Midbrain (tissue), 1 donor: Measurements from ENCODE around the gene LRRC8C.
A peak's percentile ranks its signal among the peaks of the same experiment; 100 is the strongest.
"Not testable (repeated sequence)": the region's sequence is repeated elsewhere in the genome, so short reads cannot be mapped to it uniquely, and the experiment has no call there.

Source experiments
- DNase-seq: peaks from one replicate; lab custom pipeline; 2025; lab: John Stamatoyannopoulos, UW

Gene LRRC8C

GRCh38 chr1:89632657-89633247, at the start of gene LRRC8C:
LRRC8C (plus strand) TSS chr1:89633120; CDS start chr1:89686474, 53,354 bp downstream.
- peak; percentile 82 for DNase-seq

GRCh38 chr1:89584211-89584610, 48.7 kb upstream of the LRRC8C start:
- DNase-seq = no peak

GRCh38 chr1:89584781-89585180, 48.1 kb upstream of the LRRC8C start:
- DNase-seq = no peak

DNA sequence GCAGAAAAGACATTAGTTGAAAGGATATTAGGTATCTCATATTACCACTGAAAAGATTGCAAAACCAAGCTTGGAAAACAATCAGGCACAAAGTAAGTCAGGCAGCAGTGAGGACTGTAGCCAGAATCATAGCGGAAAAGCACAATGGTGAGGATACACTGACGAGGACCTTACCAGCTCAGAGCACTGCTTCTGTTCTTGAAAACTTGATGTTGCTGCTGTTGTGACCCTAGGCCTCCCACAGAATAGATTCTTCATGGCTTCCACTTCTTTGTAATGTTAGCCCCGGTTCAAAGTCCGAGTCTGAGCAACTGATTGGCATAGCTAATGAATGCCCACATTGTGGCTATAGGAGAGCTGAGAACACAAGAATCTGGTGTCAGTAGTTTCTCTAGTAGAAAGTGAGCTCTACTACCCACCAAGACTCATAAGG, 45.2 kb upstream of the LRRC8C start:
- DNase-seq = peak; percentile 29

GRCh38 chr1:89588480-89588879, 44.4 kb upstream of the LRRC8C start:
- DNase-seq = no peak

DNA sequence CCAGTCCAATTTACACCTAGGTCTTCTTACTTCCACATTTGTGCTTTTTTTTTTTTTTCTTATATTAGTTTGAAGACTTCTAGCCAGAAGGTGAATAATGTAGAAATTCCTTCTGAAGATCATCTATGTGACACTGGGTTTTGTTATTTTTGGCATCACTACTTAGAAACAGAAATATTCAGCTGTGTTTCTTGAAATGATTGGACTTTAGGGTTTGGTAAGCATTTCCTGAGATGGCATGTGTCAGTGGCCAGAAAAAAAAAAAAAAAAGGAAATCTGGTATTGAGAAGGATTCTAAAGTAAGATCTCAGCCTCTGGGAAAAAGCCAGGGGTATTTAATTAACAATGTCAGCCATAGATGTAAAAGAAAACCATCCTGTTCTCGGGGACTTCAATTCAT, 43.4 kb upstream of the LRRC8C start:
- DNase-seq = no peak

GRCh38 chr1:89590341-89591080, 42.4 kb upstream of the LRRC8C start:
- DNase-seq = no peak

DNA sequence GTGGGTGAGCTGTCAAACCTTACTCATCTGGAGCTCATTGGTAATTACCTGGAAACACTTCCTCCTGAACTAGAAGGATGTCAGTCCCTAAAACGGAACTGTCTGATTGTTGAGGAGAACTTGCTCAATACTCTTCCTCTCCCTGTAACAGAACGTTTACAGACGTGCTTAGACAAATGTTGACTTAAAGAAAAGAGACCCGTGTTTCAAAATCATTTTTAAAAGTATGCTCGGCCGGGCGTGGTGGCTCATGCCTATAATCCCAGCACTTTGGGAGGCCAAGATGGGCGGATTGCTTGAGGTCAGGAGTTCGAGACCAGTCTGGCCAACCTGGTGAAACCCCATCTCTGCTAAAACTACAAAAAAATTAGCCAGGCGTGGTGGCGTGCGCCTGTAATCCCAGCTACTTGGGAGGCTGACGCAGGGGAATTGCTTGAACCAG, 40.0 kb upstream of the LRRC8C start:
- DNase-seq = not testable (repeated sequence)

- DNase-seq = no peak
Observed at GRCh38 chr1:89594096-89594740, 38.7 kb upstream of the LRRC8C start.

- no peak for DNase-seq
Observed at GRCh38 chr1:89596698-89597097, 36.2 kb upstream of the LRRC8C start.

DNA sequence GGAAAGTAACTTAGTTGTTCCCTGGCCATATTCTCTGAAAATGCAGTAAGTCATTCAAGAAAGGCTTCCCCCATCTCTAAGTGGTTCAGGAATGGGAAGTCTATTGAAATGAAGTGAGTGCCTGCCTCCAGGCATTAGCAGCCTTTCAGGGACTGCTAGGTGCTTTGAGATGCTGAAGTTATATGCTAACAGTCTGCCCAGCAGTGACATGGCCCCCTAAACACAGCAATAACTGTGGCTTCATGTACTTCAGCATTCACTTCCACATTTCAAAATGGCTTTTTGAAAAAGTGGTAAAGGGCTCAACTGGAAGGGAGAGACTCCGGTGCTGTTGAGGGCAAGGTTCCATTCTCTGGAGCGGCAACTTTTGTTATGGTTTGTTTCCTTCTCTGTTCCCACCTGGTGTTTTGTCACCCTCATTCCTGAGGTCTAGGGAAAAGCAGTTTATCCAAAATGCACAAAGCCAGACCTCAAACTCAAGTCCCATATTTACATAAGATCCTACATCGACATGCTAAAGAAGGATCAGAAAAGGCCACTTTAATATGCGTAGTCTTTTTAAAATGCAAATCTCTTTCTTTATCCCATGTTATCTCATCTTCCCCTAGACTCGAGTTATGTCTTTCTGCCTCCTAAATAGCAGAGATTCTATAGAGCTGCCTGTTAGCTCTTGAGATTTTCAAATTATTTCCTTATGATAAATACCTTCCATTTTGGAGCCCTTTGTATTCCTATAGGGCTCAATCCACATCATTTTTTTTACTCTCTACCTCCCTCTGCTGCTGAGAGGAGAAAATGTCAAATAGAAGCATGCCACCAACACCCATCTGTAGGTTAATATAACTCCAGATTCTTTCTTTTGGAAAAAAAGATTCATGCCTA, 34.2 kb upstream of the LRRC8C start:
- DNase-seq = peak; percentile 64

- no peak for DNase-seq
Observed at GRCh38 chr1:89599332-89599630, 33.6 kb upstream of the LRRC8C start.

DNA sequence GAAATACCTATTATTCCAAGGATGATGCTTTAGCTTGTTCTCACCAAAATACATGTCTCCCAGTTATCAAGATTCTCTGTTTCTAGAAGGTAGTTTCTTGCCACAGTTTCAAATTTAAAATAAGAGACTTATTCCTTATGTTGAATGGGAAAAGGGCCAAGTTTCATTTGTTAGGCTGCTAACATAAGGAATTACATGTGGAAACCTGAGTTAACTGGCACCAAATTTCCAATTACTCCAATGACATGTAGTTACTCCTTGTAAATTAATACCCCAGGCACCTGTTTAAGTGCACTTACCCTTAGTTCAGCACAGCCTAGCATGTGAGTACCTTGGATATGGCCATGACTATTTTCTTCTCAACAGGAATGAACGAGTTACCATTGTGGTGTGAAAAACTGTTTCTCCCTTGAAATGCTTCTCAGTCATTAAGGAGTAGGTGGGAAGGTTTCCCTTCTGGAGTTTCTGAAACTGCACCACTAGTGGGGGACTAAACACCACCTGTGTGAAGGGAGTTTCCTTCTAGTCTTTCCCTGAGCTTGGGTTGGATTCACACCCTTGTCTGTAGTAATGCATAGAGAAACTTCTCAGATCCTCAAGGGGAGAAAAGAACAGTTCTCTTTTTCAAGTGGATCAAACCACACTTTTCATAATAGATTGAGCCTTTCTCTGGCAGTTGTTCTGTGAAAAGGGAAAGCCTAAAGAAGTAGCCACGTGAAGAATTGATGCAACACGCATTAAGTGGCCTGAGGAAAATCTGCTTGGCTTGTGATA, 32.3 kb upstream of the LRRC8C start:
- no peak for DNase-seq

- DNase-seq = no peak
Observed at GRCh38 chr1:89602871-89603404, 30.0 kb upstream of the LRRC8C start.

GRCh38 chr1:89603651-89604413, 29.1 kb upstream of the LRRC8C start:
- DNase-seq = no peak

DNA sequence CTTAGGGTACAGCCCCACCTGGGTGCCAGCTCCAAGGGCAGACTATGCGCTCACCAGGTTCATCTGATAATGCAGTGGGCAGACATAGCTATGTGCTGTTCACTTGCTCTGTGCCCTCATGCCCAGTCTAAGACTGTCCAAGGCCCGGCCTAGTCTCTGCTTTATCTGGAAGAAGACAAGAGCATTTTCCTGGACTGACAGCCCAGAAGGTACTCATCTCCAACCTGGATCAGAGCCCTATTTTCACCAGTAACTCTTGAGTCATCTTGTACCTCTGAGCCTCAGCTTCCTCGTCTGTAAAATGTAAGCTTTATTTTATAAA, 28.5 kb upstream of the LRRC8C start:
- DNase-seq = no peak

DNA sequence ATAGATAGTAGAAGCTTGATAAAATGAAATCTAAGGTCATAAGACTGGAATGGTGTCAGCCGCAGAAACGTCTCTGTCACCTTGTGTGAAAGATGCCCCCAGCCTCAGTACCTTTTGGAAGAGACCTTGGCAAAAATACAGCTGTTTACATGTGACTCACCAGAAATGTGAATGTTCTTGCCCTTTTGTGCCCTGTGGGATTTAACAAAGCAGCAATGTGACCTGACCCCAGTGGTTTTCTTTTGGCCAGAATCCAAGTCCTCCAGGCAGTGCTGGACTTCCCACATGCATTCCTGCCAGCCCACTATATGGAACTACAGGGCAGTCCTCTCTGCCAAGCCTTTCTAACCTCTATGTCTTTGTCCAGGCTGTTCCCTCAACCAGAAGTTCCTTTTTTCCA, 27.2 kb upstream of the LRRC8C start:
- DNase-seq = no peak

DNA sequence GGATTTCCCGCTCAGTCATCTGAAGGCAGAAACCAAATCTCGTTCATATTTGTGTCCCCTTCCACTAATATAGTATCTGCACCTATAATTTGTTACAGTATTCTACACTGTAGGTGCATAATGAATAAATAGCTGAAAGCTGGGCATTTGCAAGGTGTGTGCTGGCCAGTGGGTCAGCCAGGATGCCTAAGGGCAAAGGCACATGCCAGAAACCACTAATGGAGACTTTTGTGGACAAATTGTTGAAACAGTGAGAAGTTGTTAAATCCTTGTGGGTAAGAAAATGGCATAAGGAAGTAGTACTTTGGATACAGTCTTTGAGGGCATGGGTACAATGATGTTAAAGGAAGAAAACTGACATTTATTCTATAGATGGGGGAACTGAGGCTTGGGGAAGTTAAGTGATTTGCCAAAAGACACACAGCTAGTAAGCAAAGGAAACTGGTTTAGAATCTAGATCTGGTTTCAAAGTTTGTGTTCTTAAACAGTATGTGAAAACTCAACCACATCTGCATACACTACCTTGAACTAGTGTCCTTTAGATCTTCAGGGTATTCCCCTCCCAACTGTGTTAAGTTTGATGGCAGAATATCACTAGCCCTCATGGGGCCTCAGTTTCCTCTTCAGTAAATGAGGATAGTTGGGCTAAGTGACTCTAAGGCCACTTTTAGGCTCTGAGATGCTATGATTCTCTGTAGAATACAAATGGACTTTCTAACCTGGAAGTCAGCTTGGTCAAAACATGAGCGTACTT, 26.5 kb upstream of the LRRC8C start:
- no peak for DNase-seq

- no peak for DNase-seq
Observed at GRCh38 chr1:89607156-89607555, 25.8 kb upstream of the LRRC8C start.
